Ishikawa (cell line): ENCODE measurements around the gene BORA.

Source experiments
- CEBPB ChIP-seq: IDR thresholded peaks from 2 replicates; pipeline ENCODE4 v1.6.1; 2012
- CREB1 ChIP-seq: IDR thresholded peaks from 2 replicates; pipeline ENCODE4 v1.6.1; 2012; ENCODE audit warnings: low read depth
- EGR1 ChIP-seq: IDR thresholded peaks from 2 replicates; pipeline ENCODE4 v1.6.1; 2012
- EP300 ChIP-seq: IDR thresholded peaks from 2 replicates; pipeline ENCODE4 v1.6.1; 2012; ENCODE audit warnings: borderline replicate concordance
- FOXM1 ChIP-seq: IDR thresholded peaks from 2 replicates; pipeline ENCODE4 v1.6.1; 2012; ENCODE audit warnings: low read depth, borderline replicate concordance
- MAX ChIP-seq: IDR thresholded peaks from 2 replicates; pipeline ENCODE4 v1.6.1; 2012
- NFIC ChIP-seq: IDR thresholded peaks from 2 replicates; pipeline ENCODE4 v1.6.1; 2012
- RAD21 ChIP-seq: IDR thresholded peaks from 2 replicates; pipeline ENCODE4 v1.6.1; 2012; ENCODE audit warnings: low read depth
- REST ChIP-seq: IDR thresholded peaks from 2 replicates; pipeline ENCODE4 v1.6.1; 2012; ENCODE audit warnings: low read depth, mild to moderate bottlenecking
- TAF1 ChIP-seq: IDR thresholded peaks from 2 replicates; pipeline ENCODE4 v1.6.1; 2012; ENCODE audit warnings: low read depth, mild to moderate bottlenecking
- TCF12 ChIP-seq: IDR thresholded peaks from 2 replicates; pipeline ENCODE4 v1.6.1; 2012; ENCODE audit warnings: low read depth
- TEAD4 ChIP-seq: IDR thresholded peaks from 2 replicates; pipeline ENCODE4 v1.6.1; 2012
- YY1 ChIP-seq: IDR thresholded peaks from 2 replicates; pipeline ENCODE4 v1.6.1; 2012; ENCODE audit warnings: low read depth
- ZBTB7A ChIP-seq: IDR thresholded peaks from 2 replicates; pipeline ENCODE4 v1.6.1; 2012; ENCODE audit warnings: low read depth
- TF ChIP-seq, protein P1 (sequence below): IDR thresholded peaks from 2 replicates; pipeline ENCODE4 v1.6.1; 2012

Gene BORA

DNA sequence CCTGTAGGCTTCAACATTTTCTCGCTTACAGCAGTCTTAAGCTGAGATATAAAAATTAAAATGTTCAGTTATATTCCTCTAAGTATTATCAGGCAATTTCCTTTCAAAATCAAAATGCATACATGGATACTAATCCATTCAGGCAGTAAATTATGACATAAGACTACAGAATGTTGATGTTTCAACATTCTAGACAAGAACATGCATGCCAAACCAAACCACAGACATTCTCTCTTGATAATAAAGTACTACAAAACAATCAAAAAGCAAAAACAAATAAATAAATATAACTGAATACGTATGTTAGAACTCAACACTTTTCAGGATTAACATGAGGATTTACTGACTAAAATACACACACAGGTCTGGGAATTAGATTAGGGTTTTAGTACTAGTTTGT is 46.3 kb downstream of the BORA start:
- TF ChIP-seq NFIC, result no peak
- no peak for TF ChIP-seq CEBPB
- TF ChIP-seq YY1, result no peak
- TF ChIP-seq ZBTB7A, result no peak
- no peak for TF ChIP-seq EP300
- TF ChIP-seq MAX, result no peak
- no peak for TF ChIP-seq CREB1
- TF ChIP-seq RAD21, result no peak
- TF ChIP-seq, protein P1, sequence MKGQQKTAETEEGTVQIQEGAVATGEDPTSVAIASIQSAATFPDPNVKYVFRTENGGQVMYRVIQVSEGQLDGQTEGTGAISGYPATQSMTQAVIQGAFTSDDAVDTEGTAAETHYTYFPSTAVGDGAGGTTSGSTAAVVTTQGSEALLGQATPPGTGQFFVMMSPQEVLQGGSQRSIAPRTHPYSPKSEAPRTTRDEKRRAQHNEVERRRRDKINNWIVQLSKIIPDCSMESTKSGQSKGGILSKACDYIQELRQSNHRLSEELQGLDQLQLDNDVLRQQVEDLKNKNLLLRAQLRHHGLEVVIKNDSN, result no peak
- no peak for TF ChIP-seq TEAD4
- no peak for TF ChIP-seq TAF1
- TF ChIP-seq EGR1, result no peak
- TF ChIP-seq REST, result no peak
- no peak for TF ChIP-seq TCF12
- TF ChIP-seq FOXM1, result no peak

DNA sequence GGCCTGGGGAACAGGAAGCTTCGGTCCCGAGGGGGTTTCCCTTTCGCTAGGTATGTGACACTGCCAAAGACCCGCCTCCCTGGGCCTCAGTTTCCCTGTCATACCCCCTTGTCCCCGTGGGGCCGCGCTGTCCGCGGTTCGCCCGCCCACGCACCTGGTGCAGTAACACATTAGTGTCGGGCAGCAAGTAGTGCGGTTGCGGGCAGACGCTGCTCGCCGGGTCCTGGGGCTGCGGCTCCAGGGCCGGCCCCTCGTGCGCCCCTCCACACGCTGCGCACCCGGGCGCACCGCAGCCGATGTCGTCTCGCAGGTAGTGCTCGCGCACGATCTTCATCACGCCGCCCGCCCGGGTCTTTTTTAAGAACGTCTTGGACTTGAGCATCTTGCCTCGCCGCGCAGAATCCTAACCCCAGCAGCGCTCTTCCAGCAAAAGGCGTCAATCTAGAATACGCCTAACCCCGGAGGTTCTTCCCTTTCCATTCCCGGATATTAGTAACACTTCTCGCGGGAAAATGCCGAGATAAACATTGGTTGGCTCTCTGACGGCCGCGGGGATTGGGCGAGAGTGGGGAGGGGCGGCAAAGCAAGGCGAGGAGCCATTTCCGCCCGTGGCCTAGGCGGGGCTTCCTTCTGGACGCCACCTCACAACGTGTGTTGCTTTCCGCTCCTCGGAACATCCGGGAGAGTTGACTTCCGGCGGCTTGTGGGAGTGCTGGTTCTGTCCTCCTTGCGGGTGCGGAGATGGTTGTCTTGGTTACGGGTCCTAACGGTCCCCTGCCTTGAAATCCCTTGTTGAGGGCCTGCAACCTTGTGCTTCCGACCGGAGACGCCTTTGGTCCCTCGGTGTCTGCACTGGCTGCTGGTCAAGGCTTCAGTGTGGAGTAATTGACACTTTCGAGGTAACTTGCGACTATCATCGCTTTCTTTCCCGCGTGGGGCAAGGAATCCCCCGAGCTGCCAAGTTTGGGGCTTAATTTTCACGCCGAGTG is 54.0 kb downstream of the BORA start, which contains the start of the genes DIS3 and PIBF1:
DIS3 (minus strand) TSS at position 450 of the 989 bp plus-strand sequence; CDS start at position 382, 68 bp downstream.
PIBF1 (plus strand) TSS at position 683 of the 989 bp plus-strand sequence. CDS start 1,337 bp downstream, outside the sequence.
- 0 out of 2 replicates have a peak, but pooled peaks have one; percentile 29 for TF ChIP-seq ZBTB7A
- 0 out of 2 replicates have a peak, but pooled peaks have one; percentile 26 for TF ChIP-seq YY1
- TF ChIP-seq NFIC, result no peak
- no peak for TF ChIP-seq TEAD4
- TF ChIP-seq MAX, result no peak; the same call in none of the 2 replicates
- TF ChIP-seq CREB1, result 0 out of 2 replicates have a peak, but pooled peaks have one; percentile 18
- TF ChIP-seq TAF1, result peak; percentile 86
- TF ChIP-seq EGR1, result peak; percentile 73

GRCh38 chr13:72782717-72783116 is 55.0 kb downstream of the BORA start:
- TF ChIP-seq, protein P1, result no peak
- TF ChIP-seq EGR1, result no peak
- TF ChIP-seq RAD21, result no peak
- TF ChIP-seq FOXM1, result no peak
- TF ChIP-seq MAX, result no peak
- TF ChIP-seq NFIC, result no peak
- no peak for TF ChIP-seq CEBPB
- no peak for TF ChIP-seq TAF1
- TF ChIP-seq ZBTB7A, result no peak
- TF ChIP-seq CREB1, result no peak
- no peak for TF ChIP-seq TCF12
- TF ChIP-seq EP300, result no peak
- no peak for TF ChIP-seq YY1

GRCh38 chr13:72788831-72789230 is 61.1 kb downstream of the BORA start:
- TF ChIP-seq MAX (no peak), TEAD4 (no peak), EGR1 (no peak), EP300 (no peak), FOXM1 (no peak), TAF1 (no peak), REST (no peak), CEBPB (no peak), TCF12 (no peak)
- TF ChIP-seq, protein P1, result no peak
